Uterus (tissue), 2 donors: ENCODE measurements around the gene LYPD6B.

Experiments used
- POLR2A ChIP-seq, 2 donors: fragments of 450-650 bp; IDR thresholded peaks; one replicate each; pipeline ENCODE4 v1.6.1; 2016; ENCODE audit warnings: antibody characterized with exemption in 2 of 2, mild to moderate bottlenecking in 1 of 2, moderate library complexity in 1 of 2
- TF ChIP-seq, protein P1 (sequence below), 4 experiments: fragments of 200-600 bp in 2 of 4; fragments of 450-650 bp in 2 of 4; sonication (generic) in 2 of 4; IDR thresholded peaks; one replicate each; pipeline ENCODE4 v1.5.1; 2016 to 2019; ENCODE audit warnings: antibody characterized with exemption in 4 of 4, mild to moderate bottlenecking in 2 of 4, moderate library complexity in 1 of 4

DNA sequence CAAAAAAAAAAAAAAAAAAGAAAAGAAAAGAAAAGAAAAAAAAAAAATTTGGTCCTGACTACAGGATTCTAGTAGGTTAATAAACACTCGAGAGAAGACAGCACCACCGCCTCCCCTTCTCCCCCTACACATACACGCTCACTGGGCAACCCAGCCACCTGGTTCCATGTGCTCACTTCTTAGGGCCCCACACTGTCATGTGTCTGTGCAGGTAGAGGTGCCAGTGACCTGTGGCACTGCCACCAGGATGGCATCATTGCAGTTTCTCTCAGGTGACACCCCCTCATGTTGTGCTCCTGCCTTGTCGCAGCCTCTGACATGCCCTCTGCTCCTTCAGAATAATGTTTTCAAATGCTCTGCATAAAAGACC, 39.7 kb upstream of the LYPD6B start:
- TF ChIP-seq, protein P1, sequence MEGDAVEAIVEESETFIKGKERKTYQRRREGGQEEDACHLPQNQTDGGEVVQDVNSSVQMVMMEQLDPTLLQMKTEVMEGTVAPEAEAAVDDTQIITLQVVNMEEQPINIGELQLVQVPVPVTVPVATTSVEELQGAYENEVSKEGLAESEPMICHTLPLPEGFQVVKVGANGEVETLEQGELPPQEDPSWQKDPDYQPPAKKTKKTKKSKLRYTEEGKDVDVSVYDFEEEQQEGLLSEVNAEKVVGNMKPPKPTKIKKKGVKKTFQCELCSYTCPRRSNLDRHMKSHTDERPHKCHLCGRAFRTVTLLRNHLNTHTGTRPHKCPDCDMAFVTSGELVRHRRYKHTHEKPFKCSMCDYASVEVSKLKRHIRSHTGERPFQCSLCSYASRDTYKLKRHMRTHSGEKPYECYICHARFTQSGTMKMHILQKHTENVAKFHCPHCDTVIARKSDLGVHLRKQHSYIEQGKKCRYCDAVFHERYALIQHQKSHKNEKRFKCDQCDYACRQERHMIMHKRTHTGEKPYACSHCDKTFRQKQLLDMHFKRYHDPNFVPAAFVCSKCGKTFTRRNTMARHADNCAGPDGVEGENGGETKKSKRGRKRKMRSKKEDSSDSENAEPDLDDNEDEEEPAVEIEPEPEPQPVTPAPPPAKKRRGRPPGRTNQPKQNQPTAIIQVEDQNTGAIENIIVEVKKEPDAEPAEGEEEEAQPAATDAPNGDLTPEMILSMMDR (IDR thresholded peaks at IDR 0.05), result no peak
- no peak for TF ChIP-seq POLR2A (IDR thresholded peaks at IDR 0.05)
